Activated T-cell treated with anti-CD3 and anti-CD28 coated beads, Interleukin-2, amount 50 U/mL, for 24 hours (primary cell): ENCODE data around the gene CDKAL1.
"Not testable (repeated sequence)": the region's sequence is repeated elsewhere in the genome, so short reads cannot be mapped to it uniquely, and the experiment has no call there.

Experiments
- DNase-seq: peaks from one replicate; pipeline ENCODE4 v3.0.0-alpha.2; 2020
- H3K27ac Mint-ChIP-seq: 2 replicates; pipeline ENCODE4 v1.8.0; 2020; ENCODE audit warnings: mild to moderate bottlenecking, mixed read lengths
- H3K27me3 Mint-ChIP-seq: 2 replicates; pipeline ENCODE4 v1.8.0; 2020; ENCODE audit warnings: mixed read lengths
- H3K36me3 Mint-ChIP-seq: 2 replicates; pipeline ENCODE4 v1.8.0; 2020; ENCODE audit warnings: low read depth, mixed read lengths
- H3K4me1 Mint-ChIP-seq: 2 replicates; pipeline ENCODE4 v1.8.0; 2020; ENCODE audit warnings: low read depth, mixed read lengths
- H3K4me3 Mint-ChIP-seq: 2 replicates; pipeline ENCODE4 v1.8.0; 2020; ENCODE audit warnings: mild to moderate bottlenecking, moderate library complexity, mixed read lengths
- H3K9me3 Mint-ChIP-seq: 2 replicates; pipeline ENCODE4 v1.8.0; 2020; ENCODE audit warnings: mixed read lengths

CDKAL1 gene

GRCh38 chr6:20569000-20569610 lies 34.8 kb downstream of the CDKAL1 start:
- no peak for DNase-seq
- Mint-ChIP-seq H3K4me3 (no peak overlapping the region), H3K9me3 (no peaks in the 10 kb centered on the region), H3K27ac (no peak overlapping the region), H3K27me3 (no peaks in the 10 kb centered on the region), H3K4me1 (peaks cover 28% of the 10 kb centered on the region), H3K36me3 (peaks cover 33% of the 10 kb centered on the region)

DNA sequence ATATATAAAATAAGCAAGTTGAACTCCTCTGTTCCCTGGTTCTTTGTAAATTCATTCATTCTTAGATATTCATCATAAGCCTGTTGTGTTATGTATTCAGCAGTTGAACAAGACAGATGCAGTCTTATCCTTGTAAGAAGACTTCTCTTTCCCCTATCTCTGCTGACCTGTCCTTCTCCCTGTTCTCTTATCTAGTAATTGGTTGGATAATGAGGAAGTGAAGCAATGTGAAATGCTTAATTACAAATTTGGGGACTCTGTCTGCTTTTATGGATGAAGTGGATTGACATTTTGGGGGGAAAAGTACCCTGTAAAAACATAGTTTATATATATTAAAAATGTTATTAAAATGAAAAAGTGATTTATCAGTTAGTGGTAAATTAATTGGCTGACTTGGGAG lies 37.0 kb downstream of the CDKAL1 start:
- H3K27me3 Mint-ChIP-seq, result no peaks in the 10 kb centered on the region

GRCh38 chr6:20572288-20572687 lies 38.0 kb downstream of the CDKAL1 start:
- Mint-ChIP-seq H3K27ac (no peak overlapping the region), H3K4me3 (no peak overlapping the region), H3K27me3 (no peaks in the 10 kb centered on the region), H3K9me3 (no peaks in the 10 kb centered on the region), H3K36me3 (peaks cover 52% of the 10 kb centered on the region), H3K4me1 (peaks cover 31% of the 10 kb centered on the region)
- DNase-seq, result no peak

More for the DNA sequence above, 37.0 kb downstream of the CDKAL1 start:
- no peak for DNase-seq
- Mint-ChIP-seq H3K4me1 (peaks cover 23% of the 10 kb centered on the region), H3K27ac (no peak overlapping the region), H3K4me3 (no peak overlapping the region), H3K36me3 (peaks cover 49% of the 10 kb centered on the region), H3K9me3 (no peaks in the 10 kb centered on the region)

GRCh38 chr6:20572940-20573339 lies 38.7 kb downstream of the CDKAL1 start:
- H3K4me1 Mint-ChIP-seq, result peaks cover 33% of the 10 kb centered on the region
- DNase-seq, result no peak
- H3K27me3 Mint-ChIP-seq, result no peaks in the 10 kb centered on the region
- no peaks in the 10 kb centered on the region for H3K9me3 Mint-ChIP-seq
- H3K4me3 Mint-ChIP-seq, result no peak overlapping the region
- H3K36me3 Mint-ChIP-seq, result peaks cover 55% of the 10 kb centered on the region
- no peak overlapping the region for H3K27ac Mint-ChIP-seq

- Mint-ChIP-seq H3K27me3 (no peaks in the 10 kb centered on the region), H3K4me1 (peaks cover 30% of the 10 kb centered on the region), H3K36me3 (peaks cover 61% of the 10 kb centered on the region), H3K9me3 (no peaks in the 10 kb centered on the region), H3K4me3 (no peak overlapping the region), H3K27ac (no peak overlapping the region)
- DNase-seq, result no peak
Observed at GRCh38 chr6:20574355-20574754, 40.1 kb downstream of the CDKAL1 start.

- Mint-ChIP-seq H3K27ac (no peak overlapping the region), H3K9me3 (no peaks in the 10 kb centered on the region), H3K4me3 (no peak overlapping the region), H3K36me3 (peaks cover 66% of the 10 kb centered on the region), H3K27me3 (no peaks in the 10 kb centered on the region), H3K4me1 (peaks cover 34% of the 10 kb centered on the region)
- DNase-seq, result no peak
Observed at GRCh38 chr6:20575125-20575524, 40.9 kb downstream of the CDKAL1 start.

DNA sequence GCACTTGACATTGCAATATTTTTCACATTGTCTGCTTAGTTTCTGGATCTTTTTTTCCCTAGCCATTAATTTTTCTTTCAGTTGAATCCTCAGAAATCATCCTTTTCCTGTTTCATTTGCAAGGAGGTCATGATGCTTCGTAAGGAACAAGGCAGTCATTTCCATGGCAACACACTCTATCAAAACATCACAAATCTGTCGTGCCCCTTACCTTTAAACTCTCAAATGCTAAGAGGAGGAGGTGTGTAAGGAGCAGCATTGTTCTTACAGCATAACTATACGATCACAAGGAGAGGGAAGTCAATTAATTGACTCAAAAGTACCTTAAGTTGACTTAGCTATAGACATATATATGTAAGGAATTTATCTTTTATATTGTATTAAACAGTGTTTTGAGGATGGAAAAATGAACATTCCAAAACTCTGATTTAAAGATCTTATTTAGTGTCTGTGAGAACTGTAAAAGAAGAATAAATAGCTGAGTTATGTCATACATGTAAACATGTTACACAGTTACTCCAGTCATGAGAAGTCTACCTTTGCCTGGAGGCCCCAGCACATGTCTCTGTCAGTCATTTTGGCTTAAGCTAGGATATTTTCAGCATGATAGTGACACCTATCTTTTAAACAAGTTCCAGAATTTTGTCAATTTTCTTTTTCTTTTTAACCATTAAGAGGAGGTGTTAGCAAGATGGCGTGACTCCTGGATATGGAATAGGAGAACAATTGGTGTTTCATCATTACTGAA lies 41.6 kb downstream of the CDKAL1 start:
- no peak overlapping the region for H3K4me3 Mint-ChIP-seq
- H3K27me3 Mint-ChIP-seq, result no peaks in the 10 kb centered on the region
- no peaks in the 10 kb centered on the region for H3K9me3 Mint-ChIP-seq
- peaks cover 73% of the 10 kb centered on the region for H3K36me3 Mint-ChIP-seq
- H3K27ac Mint-ChIP-seq, result no peak overlapping the region
- no peak for DNase-seq
- peaks cover 35% of the 10 kb centered on the region for H3K4me1 Mint-ChIP-seq

DNA sequence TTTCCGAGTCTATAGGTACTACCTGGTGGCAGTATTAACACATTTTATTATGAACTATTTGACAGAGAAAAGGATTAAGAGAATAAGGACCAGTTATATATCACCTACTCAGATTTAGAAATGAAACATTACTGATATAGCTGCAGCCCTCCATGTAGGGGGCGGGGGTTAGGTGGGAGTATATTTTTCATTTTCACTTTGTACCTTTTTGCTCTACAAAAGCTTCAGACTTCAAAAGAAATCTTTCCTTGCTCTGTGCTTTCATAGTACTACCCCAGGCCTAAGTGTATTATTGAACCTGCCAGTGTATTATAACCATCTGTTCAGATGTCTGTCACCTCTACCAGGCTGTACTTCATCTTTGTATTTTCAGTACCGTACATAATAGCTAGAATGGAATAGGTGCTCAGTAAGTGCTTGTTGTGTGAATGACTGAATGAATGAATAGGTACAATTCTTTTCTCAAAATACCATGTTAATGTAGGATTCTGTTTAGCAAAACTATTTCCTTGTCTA lies 43.0 kb downstream of the CDKAL1 start:
- no peak overlapping the region for H3K4me3 Mint-ChIP-seq
- no peak for DNase-seq
- peaks cover 74% of the 10 kb centered on the region for H3K36me3 Mint-ChIP-seq
- H3K9me3 Mint-ChIP-seq, result no peaks in the 10 kb centered on the region
- no peaks in the 10 kb centered on the region for H3K27me3 Mint-ChIP-seq
- H3K4me1 Mint-ChIP-seq, result peaks cover 35% of the 10 kb centered on the region
- no peak overlapping the region for H3K27ac Mint-ChIP-seq

- Mint-ChIP-seq H3K4me1 (peaks cover 42% of the 10 kb centered on the region), H3K4me3 (no peak overlapping the region), H3K9me3 (no peaks in the 10 kb centered on the region), H3K27me3 (no peaks in the 10 kb centered on the region), H3K36me3 (peaks cover 70% of the 10 kb centered on the region), H3K27ac (no peak overlapping the region)
- no peak for DNase-seq
Observed at GRCh38 chr6:20581070-20581469, 46.8 kb downstream of the CDKAL1 start.

DNA sequence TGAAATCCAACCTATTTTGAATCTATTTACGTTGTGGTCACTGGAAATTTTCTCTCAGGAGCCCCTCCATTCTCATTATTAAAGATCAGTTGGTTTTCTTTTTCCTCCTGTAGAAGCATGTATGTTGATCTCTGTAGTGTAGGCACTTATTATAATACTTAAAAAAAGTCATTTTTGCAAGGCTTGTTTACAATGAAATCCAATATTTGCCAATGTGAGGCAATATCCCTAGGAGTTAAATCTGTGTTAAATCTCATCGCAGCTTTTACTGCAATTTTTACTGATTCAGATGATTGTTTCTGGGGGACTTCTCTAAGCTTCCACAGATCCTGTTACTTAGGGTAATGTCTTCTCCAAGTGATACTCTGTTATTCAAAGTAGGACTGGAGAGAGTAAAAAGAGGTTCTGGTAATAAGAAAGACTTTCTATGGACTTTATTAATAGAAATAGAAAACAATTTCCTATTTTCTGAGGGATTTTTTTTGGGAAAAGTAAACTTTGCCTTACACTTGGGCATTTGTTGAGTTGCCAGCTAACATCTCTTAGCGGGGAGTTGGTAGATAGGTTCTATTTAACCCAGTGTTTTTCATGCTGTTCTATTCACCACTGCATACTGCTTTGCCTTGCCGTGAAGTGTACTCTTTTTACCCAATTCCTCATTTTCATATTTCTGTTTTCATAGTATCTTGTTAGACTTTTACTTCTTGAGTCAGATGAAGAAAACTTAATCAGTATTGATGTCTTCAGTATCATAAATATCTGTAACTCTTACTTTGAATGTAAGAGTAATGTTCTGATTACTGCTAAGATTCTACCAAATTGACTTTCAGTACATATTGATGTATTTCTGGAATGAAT lies 48.6 kb downstream of the CDKAL1 start:
- Mint-ChIP-seq H3K27me3 (no peaks in the 10 kb centered on the region), H3K4me1 (peaks cover 32% of the 10 kb centered on the region), H3K4me3 (no peak overlapping the region), H3K9me3 (no peaks in the 10 kb centered on the region), H3K27ac (peak overlapping the region; percentile 62), H3K36me3 (peaks cover 64% of the 10 kb centered on the region)
- DNase-seq, result no peak

- Mint-ChIP-seq H3K27ac (peak overlapping the region; percentile 62), H3K4me1 (peaks cover 36% of the 10 kb centered on the region), H3K9me3 (no peaks in the 10 kb centered on the region)
Observed at GRCh38 chr6:20583444-20583800, 49.2 kb downstream of the CDKAL1 start.

DNA sequence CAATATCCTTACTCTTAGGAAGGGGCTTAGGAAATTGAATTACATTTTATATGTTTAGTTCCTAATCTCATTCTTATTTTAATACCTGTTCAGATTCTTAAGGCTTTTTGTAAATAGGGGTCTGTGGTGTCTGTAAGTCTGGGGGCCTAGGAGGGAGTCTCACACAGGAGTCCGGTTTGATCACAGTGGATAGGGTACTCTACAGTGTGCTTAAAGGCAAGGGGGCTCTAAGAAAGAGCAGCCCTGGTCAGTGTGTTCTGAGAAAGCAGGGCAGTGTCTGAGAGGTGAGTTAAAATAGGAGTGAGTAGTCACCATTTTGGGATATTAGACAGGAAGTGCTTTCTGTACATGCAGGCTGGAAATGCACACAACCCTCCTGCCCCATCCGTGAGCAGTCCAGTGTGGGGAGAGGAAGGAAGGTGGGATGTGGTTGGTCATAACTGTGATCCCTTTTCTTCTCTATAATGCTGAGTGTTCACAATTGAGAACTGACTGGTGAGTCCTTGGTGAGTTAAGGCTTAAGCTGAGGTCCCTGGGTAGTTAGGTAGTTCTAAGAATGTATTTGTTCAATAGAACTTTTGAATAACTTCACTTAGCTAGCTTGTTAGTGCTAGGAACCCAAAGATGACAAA lies 50.0 kb downstream of the CDKAL1 start:
- no peak overlapping the region for H3K4me3 Mint-ChIP-seq
- DNase-seq, result no peak
- H3K27me3 Mint-ChIP-seq, result no peaks in the 10 kb centered on the region
- no peaks in the 10 kb centered on the region for H3K9me3 Mint-ChIP-seq
- no peak overlapping the region for H3K27ac Mint-ChIP-seq
- peaks cover 42% of the 10 kb centered on the region for H3K4me1 Mint-ChIP-seq
- H3K36me3 Mint-ChIP-seq, result peaks cover 60% of the 10 kb centered on the region

More at GRCh38 chr6:20583444-20583800, 49.2 kb downstream of the CDKAL1 start:
- Mint-ChIP-seq H3K27me3 (no peaks in the 10 kb centered on the region), H3K36me3 (peaks cover 64% of the 10 kb centered on the region), H3K4me3 (no peak overlapping the region)
- DNase-seq, result no peak

DNA sequence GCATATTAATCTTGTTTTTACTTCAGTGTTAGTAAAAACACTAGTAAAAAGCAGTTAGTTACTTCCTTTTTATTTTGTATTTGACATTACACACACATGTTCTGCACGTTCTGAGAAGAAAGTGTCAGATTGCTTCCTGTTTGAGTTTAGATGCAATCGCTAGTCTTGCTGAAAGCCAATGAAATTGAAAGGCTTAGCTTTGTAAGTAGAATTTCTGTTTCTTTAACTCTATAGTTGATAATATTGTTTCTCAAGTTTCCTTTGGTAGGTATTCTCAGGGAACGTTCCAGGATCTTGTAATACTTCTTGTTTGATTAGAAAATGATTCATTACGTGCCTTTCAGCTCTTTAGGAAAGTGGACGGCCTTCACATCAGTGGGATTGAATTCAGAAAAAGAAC lies 55.0 kb downstream of the CDKAL1 start:
- H3K27me3 Mint-ChIP-seq, result no peaks in the 10 kb centered on the region
- no peak for DNase-seq
- H3K36me3 Mint-ChIP-seq, result peaks cover 76% of the 10 kb centered on the region
- peaks cover 11% of the 10 kb centered on the region for H3K9me3 Mint-ChIP-seq
- peaks cover 33% of the 10 kb centered on the region for H3K4me1 Mint-ChIP-seq
- no peak overlapping the region for H3K4me3 Mint-ChIP-seq
- H3K27ac Mint-ChIP-seq, result no peak overlapping the region

- Mint-ChIP-seq H3K36me3 (peaks cover 77% of the 10 kb centered on the region), H3K4me1 (peaks cover 29% of the 10 kb centered on the region), H3K9me3 (peaks cover 13% of the 10 kb centered on the region)
- H3K27me3 Mint-ChIP-seq, DNase-seq, H3K27ac Mint-ChIP-seq, H3K4me3 Mint-ChIP-seq: not testable (repeated sequence)
Observed at GRCh38 chr6:20590476-20590875, 56.2 kb downstream of the CDKAL1 start.
